ENCODE measurements around the gene NSMCE1. TPM values are rescaled to one million over a fixed set of nuclear protein-coding genes. Genes with fewer than 3 reads are reported as not detected.

NSMCE1 gene, protein sequence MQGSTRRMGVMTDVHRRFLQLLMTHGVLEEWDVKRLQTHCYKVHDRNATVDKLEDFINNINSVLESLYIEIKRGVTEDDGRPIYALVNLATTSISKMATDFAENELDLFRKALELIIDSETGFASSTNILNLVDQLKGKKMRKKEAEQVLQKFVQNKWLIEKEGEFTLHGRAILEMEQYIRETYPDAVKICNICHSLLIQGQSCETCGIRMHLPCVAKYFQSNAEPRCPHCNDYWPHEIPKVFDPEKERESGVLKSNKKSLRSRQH
- 10 to 100 TPM; 37.6 to 58.2 TPM for total RNA-seq

DNA sequence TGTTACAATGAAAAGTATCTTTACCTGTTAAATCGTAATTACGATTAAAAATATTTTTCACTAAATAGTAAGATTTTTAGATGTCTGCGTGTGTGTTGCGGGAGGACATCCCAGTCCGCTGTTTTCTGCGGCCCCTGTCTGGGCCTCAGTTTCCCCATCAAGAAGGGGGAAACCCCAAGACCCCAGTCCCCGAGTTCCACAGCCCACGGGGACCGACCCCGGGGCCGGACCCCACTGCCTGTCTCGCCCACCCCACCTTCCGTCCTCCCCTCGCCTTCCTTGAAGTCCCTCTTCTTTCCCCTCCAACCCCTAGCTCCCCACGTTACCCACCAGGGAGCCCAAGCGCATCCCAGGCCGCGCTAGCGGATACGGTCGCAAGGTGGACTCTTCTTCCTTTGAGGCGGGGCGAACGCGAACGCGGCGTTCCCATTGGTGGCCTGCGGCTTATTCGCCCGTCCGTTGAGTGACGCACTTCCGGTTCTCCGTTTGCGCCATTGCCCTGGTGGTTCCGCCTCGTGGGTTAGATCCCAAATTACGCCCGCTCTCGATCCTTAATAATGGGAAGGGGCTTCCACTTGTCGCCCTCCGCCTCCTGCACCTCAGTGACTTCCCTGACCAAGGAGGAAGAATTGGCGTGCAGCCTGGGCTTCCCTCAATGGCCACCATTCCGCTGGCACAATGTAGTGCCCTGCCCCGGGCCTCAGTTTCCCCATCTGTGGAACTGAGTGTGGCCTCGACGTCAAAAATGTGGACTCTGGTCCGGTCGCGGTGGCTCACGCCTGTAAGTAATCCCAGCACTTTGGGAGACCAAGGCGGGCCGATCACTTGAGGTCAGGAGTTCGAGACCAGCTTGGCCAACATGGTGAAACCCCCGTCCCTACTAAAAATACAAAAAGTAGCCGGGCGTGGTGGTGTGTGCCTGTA lies at the start of gene NSMCE1:
NSMCE1 (minus strand) TSS at position 397 of the 924 bp plus-strand sequence. CDS start 11,202 bp downstream, outside the sequence.
- H3K36me3 ChIP-seq: no peaks in the 10 kb centered on the region
- no peaks in the 10 kb centered on the region for H3K9me3 ChIP-seq
- H3K9ac ChIP-seq (ENCODE audit: low read depth in 2 of 2, low read length in 2 of 2): peak within 1 kb of the TSS; percentile 78 to 79
- TF ChIP-seq, protein P1, sequence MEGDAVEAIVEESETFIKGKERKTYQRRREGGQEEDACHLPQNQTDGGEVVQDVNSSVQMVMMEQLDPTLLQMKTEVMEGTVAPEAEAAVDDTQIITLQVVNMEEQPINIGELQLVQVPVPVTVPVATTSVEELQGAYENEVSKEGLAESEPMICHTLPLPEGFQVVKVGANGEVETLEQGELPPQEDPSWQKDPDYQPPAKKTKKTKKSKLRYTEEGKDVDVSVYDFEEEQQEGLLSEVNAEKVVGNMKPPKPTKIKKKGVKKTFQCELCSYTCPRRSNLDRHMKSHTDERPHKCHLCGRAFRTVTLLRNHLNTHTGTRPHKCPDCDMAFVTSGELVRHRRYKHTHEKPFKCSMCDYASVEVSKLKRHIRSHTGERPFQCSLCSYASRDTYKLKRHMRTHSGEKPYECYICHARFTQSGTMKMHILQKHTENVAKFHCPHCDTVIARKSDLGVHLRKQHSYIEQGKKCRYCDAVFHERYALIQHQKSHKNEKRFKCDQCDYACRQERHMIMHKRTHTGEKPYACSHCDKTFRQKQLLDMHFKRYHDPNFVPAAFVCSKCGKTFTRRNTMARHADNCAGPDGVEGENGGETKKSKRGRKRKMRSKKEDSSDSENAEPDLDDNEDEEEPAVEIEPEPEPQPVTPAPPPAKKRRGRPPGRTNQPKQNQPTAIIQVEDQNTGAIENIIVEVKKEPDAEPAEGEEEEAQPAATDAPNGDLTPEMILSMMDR (IDR thresholded peaks at IDR 0.05): no peak
- intact Hi-C loops (cut with DNase I): loop anchor here (10.0 kb wide), 1 partner anchor 46 kb away; the partner anchor contains the start of gene IL4R
- DNase-seq: peak; percentile 100
- H3K4me1 ChIP-seq: peaks cover 2% of the 10 kb centered on the region
- H3K4me3 ChIP-seq: peak within 1 kb of the TSS; percentile 80
- peak within 1 kb of the TSS; percentile 75 for H3K27ac ChIP-seq
- no peaks in the 10 kb centered on the region for H3K27me3 ChIP-seq

DNA sequence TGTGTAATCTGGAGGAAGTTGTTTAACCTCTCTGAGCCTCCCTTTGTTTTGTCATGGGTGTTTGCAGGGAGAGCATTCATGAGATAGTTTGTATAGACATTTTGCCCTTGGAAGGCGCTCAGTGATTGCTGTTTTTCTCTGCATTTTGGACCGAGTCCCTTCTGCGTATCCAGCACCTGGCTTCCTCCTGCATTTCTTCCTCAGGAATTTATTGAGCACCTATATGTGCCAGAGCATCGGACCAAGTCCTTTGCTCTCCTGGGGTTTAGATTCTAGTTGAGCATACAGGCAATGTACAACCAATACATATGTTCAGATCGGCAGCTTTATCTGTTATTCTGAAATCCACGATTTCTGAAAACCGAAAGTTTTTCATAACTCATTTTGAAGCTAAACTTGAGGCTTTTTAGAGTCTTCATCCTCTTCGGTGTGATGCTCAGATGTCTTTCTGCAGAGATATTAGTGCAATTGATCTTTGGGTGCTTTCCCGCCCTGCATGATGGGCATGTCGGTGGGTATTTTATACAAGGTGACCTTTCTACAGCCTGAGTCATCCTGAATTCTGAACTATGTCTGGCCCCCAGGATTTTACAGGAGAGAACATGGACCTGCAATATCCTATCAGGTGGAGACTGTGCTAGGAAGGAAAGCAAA lies 49.3 kb upstream of the NSMCE1 start:
- no peak overlapping the region for H3K4me3 ChIP-seq

DNA sequence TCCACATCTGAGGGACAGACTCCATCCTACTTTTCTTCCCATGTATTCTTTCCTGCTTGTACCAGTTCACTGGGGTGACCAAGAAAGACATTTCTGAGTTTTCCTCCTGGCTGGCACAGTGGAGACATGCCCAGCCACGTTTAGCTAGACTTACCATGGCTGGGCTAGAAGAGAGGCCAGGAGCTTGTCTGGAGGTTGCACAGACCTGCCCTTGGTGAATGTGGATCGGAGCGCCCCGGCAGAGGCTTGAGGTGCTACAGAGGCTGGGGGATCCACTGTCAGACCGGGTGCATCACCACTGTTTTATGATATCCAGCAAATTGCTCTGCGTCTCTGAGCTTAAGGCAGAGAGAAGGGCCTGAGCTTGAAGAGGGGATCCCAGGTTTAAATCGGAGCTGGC lies 48.7 kb upstream of the NSMCE1 start:
- H3K4me3 ChIP-seq: no peak overlapping the region
- H3K36me3 ChIP-seq: no peaks in the 10 kb centered on the region
- TF ChIP-seq, protein P1 (IDR thresholded peaks at IDR 0.05): no peak
- peak overlapping the region; percentile 99 for H3K27ac ChIP-seq
- peaks cover 11% of the 10 kb centered on the region for H3K4me1 ChIP-seq
- intact Hi-C loops (cut with DNase I): loop anchor here (10.0 kb wide), 1 partner anchor 53 kb away; the partner anchor contains the start of gene NSMCE1
- H3K9ac ChIP-seq (ENCODE audit: low read depth in 2 of 2, low read length in 2 of 2): peak overlapping the region; percentile 16 to 29
- no peak for DNase-seq
- no peaks in the 10 kb centered on the region for H3K27me3 ChIP-seq
- H3K9me3 ChIP-seq: no peaks in the 10 kb centered on the region

More for the DNA sequence above, 49.3 kb upstream of the NSMCE1 start:
- Histone ChIP-seq H3K27me3 (no peaks in the 10 kb centered on the region), H3K36me3 (no peaks in the 10 kb centered on the region), H3K27ac (peak overlapping the region; percentile 99), H3K9me3 (no peaks in the 10 kb centered on the region), H3K4me1 (peaks cover 17% of the 10 kb centered on the region), H3K9ac (ENCODE audit: low read depth in 2 of 2, low read length in 2 of 2) (peak overlapping the region; percentile 16 to 46)
- DNase-seq: no peak
- intact Hi-C loops (cut with DNase I): loop anchor here (10.0 kb wide), 1 partner anchor 53 kb away; the partner anchor contains the start of gene NSMCE1
- TF ChIP-seq, protein P1 (IDR thresholded peaks at IDR 0.05): no peak

DNA sequence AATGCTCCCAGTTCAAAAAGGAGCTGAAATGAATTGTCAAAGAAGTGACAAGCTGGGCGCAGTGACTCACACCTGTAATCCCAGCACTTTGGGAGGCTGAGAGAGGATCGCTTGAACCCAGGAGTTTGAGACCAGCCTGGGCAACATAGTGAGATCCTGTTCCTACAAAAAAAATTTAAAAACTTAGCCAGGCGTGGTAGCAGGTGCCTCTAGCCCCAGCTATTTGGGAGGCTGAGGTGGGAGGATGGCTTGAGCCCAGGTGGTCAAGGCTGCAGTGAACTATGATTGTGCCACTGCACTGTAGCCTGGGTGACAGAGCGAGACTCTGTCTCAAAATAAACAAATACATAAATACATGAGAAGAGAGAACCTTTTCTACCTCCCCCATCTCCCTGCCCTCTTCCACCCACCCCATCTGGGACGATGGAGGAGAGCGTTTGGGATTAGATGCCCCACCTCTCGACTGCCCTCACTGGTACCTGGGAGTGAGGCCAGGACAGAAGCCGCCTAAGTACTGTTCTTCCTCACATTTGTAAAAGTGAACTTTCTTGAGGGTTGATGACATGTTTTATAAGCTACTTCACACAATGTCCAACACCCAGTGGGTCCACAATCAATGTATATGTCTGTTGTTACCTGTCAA lies 47.6 kb upstream of the NSMCE1 start:
- Histone ChIP-seq H3K27me3 (no peaks in the 10 kb centered on the region), H3K4me3 (peak overlapping the region; percentile 91), H3K9ac (ENCODE audit: low read depth in 2 of 2, low read length in 2 of 2) (peak overlapping the region in 1 of 2 donors; percentile 66), H3K4me1 (peaks cover 9% of the 10 kb centered on the region), H3K36me3 (no peaks in the 10 kb centered on the region), H3K9me3 (no peaks in the 10 kb centered on the region), H3K27ac (peak overlapping the region; percentile 99)
- DNase-seq: no peak
- intact Hi-C loops (cut with DNase I): loop anchor here (10.0 kb wide), 1 partner anchor 51 kb away; the partner anchor contains the start of gene NSMCE1
- TF ChIP-seq, protein P1 (IDR thresholded peaks at IDR 0.05): no peak
